ENCODE data around the gene CHST10. TPM values are rescaled to one million over a fixed set of nuclear protein-coding genes. Genes with fewer than 3 reads are reported as not detected.

Gene CHST10
- total and polyA plus RNA-seq, 10 of the 15 experiments (the other 5 are each of a cell fraction or from before 2014, with no cell fraction given): 2.0 to 22.5 (median 15.7) TPM

- TF ChIP-seq NFXL1 (IDR thresholded peaks at IDR 0.05; ENCODE audit: borderline replicate concordance): no peak
- no peak for TF ChIP-seq SP1 (IDR thresholded peaks at IDR 0.05; ENCODE audit: low read depth, low read length)
- no peak for TF ChIP-seq NFYB (IDR thresholded peaks at IDR 0.05; ENCODE audit: insufficient read depth, low read depth, low read length)
- TF ChIP-seq IRF4 (IDR thresholded peaks at IDR 0.05; ENCODE audit: low read depth, low read length): no peak
- TF ChIP-seq, protein P1, sequence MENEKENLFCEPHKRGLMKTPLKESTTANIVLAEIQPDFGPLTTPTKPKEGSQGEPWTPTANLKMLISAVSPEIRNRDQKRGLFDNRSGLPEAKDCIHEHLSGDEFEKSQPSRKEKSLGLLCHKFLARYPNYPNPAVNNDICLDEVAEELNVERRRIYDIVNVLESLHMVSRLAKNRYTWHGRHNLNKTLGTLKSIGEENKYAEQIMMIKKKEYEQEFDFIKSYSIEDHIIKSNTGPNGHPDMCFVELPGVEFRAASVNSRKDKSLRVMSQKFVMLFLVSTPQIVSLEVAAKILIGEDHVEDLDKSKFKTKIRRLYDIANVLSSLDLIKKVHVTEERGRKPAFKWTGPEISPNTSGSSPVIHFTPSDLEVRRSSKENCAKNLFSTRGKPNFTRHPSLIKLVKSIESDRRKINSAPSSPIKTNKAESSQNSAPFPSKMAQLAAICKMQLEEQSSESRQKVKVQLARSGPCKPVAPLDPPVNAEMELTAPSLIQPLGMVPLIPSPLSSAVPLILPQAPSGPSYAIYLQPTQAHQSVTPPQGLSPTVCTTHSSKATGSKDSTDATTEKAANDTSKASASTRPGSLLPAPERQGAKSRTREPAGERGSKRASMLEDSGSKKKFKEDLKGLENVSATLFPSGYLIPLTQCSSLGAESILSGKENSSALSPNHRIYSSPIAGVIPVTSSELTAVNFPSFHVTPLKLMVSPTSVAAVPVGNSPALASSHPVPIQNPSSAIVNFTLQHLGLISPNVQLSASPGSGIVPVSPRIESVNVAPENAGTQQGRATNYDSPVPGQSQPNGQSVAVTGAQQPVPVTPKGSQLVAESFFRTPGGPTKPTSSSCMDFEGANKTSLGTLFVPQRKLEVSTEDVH (IDR thresholded peaks at IDR 0.05; ENCODE audit: low read depth, partially characterized antibody): no peak
- TF ChIP-seq ELK1 (IDR thresholded peaks at IDR 0.05; ENCODE audit: low read depth, low read length): no peak
- no peak for TF ChIP-seq YY1 (IDR thresholded peaks at IDR 0.05; ENCODE audit: low read depth, low read length)
- TF ChIP-seq STAT3 (IDR thresholded peaks at IDR 0.05; ENCODE audit: low read depth, low read length): no peak
- no peak for TF ChIP-seq NR2C1 (IDR thresholded peaks at IDR 0.05)
- no peak for TF ChIP-seq SUPT20H (IDR thresholded peaks at IDR 0.05; ENCODE audit: borderline replicate concordance, control insufficient read depth, low read depth, low read length)
- no peak for TF ChIP-seq IRF5 (IDR thresholded peaks at IDR 0.05; ENCODE audit: borderline replicate concordance)
- Histone ChIP-seq H3K27me3 (replicated peaks in 1 of 2; ENCODE audit: control insufficient read depth in 2 of 2, insufficient read depth in 2 of 2, low read length in 1 of 2) (no peaks in the 10 kb centered on the region), H4K20me1 (ENCODE audit: control insufficient read depth, insufficient read depth) (no peaks in the 10 kb centered on the region), H3K9me3 (replicated peaks; ENCODE audit: control insufficient read depth, insufficient read depth, low read length) (no peaks in the 10 kb centered on the region; the same call in 1 of the 3 replicates), H3K27ac (ENCODE audit: control insufficient read depth, insufficient read depth) (no peak overlapping the region), H3K4me3 (no peak overlapping the region), H3K4me1 (ENCODE audit: control insufficient read depth, insufficient read depth, low read length) (no peaks in the 10 kb centered on the region), H2AFZ (ENCODE audit: control insufficient read depth, low read depth, low read length) (no peak overlapping the region), H3K79me2 (ENCODE audit: control insufficient read depth, insufficient read depth, low read length) (no peaks in the 10 kb centered on the region), H3K36me3 (ENCODE audit: control insufficient read depth in 2 of 2, insufficient read depth in 2 of 2, low read length in 1 of 2) (no peaks in the 10 kb centered on the region), H3K4me2 (ENCODE audit: control insufficient read depth, insufficient read depth) (no peak overlapping the region), H3K9ac (ENCODE audit: control insufficient read depth, insufficient read depth, low read length) (no peak overlapping the region)
- FAIRE-seq: no peak
- ChIA-PET CTCF (interaction anchor here (0.6 kb wide), 1 partner anchor 747 kb away, joined by 3 read pairs; no protein-coding TSS in a partner anchor), SMC1A (ENCODE audit: uncharacterized antibody, unreplicated experiment) (no interaction called here), POLR2A (no interaction called here), RAD21 (ENCODE audit: unreplicated experiment) (no interaction called here)
- in situ Hi-C loops (cut with MboI): no loop called here
- 38% methylated on average over 8 of the region's 8 CpGs for WGBS (ENCODE audit: insufficient coverage, insufficient replicate concordance, low lambda C conversion rate, missing lambda C conversion rate)
- no TSS peak for BruUV-seq (replicated peaks)
- DNase-seq (ENCODE audit: low read depth, low spot score): no peak
- ATAC-seq: no peak
- intact Hi-C loops (cut with micrococcal nuclease; ENCODE audit: unreplicated experiment): no loop called here
Observed at GRCh38 chr2:100437751-100438150, 20.3 kb upstream of the CHST10 start.

Data from GM12878 (cell line).